GM20431 (cell line): Measurements from ENCODE around the gene UGT2A3.

Experiments
- in situ Hi-C: fragments of 300-500 bp; cut with MseI, MboI; formaldehyde crosslinking; loops from one replicate; pipeline ENCODE4 v1.15.0; 2020; ENCODE audit warnings: low sequenced_read_pairs; ENCODE audit not compliant: unreplicated experiment

Gene UGT2A3

DNA sequence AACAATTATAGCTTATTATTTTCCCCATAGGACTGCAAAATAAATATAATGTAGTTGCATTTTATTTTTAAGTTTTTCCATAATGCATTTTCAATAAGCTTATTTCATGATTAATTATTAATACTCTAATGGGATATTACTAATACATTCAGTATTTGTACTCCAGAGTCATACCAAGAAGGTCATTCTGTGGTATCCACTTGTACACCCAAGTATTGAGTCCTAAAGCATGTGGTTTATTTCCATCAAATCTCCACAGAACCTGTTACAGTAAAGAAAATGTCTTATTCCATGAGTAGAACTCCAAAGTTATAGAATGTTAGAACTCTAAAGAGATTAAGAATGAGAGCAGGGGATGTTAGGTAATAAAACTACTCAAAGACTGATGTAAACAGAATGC is 30.6 kb downstream of the UGT2A3 start:
- in situ Hi-C loops, result no loop called here

GRCh38 chr4:68917016-68917415 is 34.6 kb downstream of the UGT2A3 start:
- in situ Hi-C loops, result no loop called here

- in situ Hi-C loops, result no loop called here
Measured at GRCh38 chr4:68912807-68913206, 38.8 kb downstream of the UGT2A3 start.

- in situ Hi-C loops, result no loop called here
Measured at GRCh38 chr4:68909385-68909784, 42.2 kb downstream of the UGT2A3 start.

GRCh38 chr4:68907788-68908700 is 43.6 kb downstream of the UGT2A3 start:
- in situ Hi-C loops, result no loop called here

- in situ Hi-C loops, result no loop called here
Measured at GRCh38 chr4:68907245-68907644, 44.4 kb downstream of the UGT2A3 start.

GRCh38 chr4:68906780-68907137 is 44.8 kb downstream of the UGT2A3 start:
- in situ Hi-C loops, result no loop called here

GRCh38 chr4:68905939-68906779 is 45.4 kb downstream of the UGT2A3 start:
- in situ Hi-C loops, result no loop called here

GRCh38 chr4:68905598-68905938 is 46.0 kb downstream of the UGT2A3 start:
- in situ Hi-C loops, result no loop called here

GRCh38 chr4:68904786-68905185 is 46.8 kb downstream of the UGT2A3 start:
- in situ Hi-C loops, result no loop called here

- in situ Hi-C loops, result no loop called here
Measured at GRCh38 chr4:68896749-68897148, 54.9 kb downstream of the UGT2A3 start.

GRCh38 chr4:68895561-68896198 is 55.9 kb downstream of the UGT2A3 start:
- in situ Hi-C loops, result no loop called here

DNA sequence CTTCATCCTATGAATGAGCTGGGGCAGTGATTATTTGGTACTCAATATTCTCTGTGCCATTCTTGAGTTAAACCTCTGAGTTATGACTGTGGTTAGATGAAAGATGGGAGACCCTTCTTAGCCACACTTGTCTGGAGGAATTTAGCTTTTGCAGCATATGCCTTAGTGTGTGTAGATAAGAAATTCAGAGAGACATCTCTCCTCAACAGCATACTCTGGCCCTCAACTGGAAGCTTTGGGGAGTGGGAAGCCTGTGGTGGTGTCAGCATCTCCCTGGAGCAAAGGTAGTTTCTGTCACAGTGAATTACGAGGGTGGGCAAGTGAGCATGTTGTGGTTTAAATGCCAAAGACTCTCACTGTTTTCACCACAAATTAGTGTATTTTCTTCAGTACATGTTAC is 58.7 kb downstream of the UGT2A3 start:
- in situ Hi-C loops, result no loop called here

GRCh38 chr4:68891678-68892077 is 59.9 kb downstream of the UGT2A3 start:
- in situ Hi-C loops, result no loop called here

DNA sequence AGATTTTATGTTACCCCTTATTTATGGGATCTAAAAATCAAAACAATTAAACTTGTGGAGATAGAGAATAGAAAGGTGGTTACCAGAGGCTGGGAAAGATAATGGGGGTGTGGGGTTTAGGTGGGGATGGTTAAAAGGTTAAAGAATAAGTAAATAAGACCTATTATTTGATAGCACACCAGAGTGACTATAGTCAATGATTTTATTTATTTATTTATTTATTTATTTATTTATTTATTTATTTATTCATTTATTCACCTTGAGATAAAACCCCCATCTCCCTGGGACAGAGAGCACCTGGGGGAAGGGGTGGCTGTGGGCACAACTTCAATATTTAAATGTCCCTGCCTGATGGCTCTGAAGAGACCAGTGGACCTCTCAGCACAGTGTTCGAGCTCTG is 66.1 kb downstream of the UGT2A3 start:
- in situ Hi-C loops, result no loop called here

DNA sequence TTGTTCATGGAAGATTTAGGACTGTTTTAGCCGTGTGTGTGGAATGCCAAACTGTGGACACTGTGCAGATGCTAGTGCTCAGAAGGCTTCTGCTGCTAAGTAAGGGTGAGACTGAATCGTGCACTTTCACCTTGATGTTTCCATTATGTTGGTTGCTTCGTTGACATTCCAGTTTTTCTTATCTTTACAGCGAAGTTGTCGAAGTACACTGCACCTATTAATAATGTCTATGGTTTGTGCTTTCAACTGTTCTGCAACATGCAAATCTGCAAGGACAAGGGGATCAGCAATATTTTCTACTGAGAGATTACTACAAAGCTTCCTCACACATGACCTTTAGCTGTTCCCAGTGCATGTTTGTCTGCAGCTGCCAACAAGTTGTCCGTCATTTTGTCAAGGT is 67.7 kb downstream of the UGT2A3 start:
- in situ Hi-C loops, result no loop called here
